ENCODE measurements around the gene NPC2. TPM values are rescaled to one million over a fixed set of nuclear protein-coding genes. Genes with fewer than 3 reads are reported as not detected.

Gene NPC2
- polyA plus RNA-seq (46.8 and 68.8 TPM in 2 replicates), polyA minus RNA-seq (7.8 and 12.9 TPM in 2 replicates)

DNA sequence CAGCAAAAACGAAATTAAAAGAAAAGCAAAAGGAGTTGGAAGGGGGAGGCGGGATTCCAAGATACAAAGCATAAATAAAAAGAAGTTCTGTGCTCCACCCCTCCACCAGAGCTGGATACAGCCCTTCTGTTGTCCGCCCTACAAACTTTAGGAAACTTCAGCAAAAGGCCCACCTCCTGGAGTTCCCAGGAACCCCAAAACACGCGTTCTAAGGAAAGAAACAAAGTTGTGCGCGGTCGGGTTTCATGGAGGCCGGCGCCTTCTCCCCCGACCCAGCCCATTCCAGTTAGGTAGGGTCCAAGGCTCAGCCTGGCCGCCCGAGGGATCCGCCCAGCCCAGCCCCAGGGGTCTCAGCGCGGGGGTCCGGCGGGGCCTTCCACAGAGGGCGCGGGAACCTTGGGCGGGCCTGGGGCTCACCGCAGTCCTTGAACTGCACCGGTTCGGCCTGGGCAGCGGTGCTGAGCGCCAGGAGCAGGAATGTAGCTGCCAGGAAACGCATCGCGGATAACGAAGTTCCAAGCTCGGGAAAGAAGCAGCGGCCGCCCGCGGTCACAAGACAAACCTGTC lies at the start of gene NPC2:
NPC2 (minus strand) TSS at position 530 of the 567 bp plus-strand sequence; CDS start at position 499, 31 bp downstream.
- Histone ChIP-seq H3K79me2 (replicated peaks; ENCODE audit: insufficient read depth, low read length) (peaks cover 14% of the 10 kb centered on the region), H2AFZ (ENCODE audit: low read depth, low read length) (peak within 1 kb of the TSS; percentile 100), H3K36me3 (ENCODE audit: insufficient read depth, low read length) (no peaks in the 10 kb centered on the region), H3K27me3 (ENCODE audit: insufficient read depth, low read depth, low read length) (peaks cover 17% of the 10 kb centered on the region), H3F3A (ENCODE audit: insufficient read depth, low read length, poor library complexity, severe bottlenecking) (no peaks in the 10 kb centered on the region), H4K20me1 (ENCODE audit: insufficient read depth) (no peaks in the 10 kb centered on the region), H3K27ac (ENCODE audit: low read length) (peak within 1 kb of the TSS; percentile 84), H3K9me3 (ENCODE audit: low read length) (no peaks in the 10 kb centered on the region), H3K9me2 (ENCODE audit: insufficient read depth, low read length) (no peaks in the 10 kb centered on the region), H3K4me3 (ENCODE audit: low read length) (peak within 1 kb of the TSS; percentile 92), H3K9ac (ENCODE audit: low read length) (peak within 1 kb of the TSS; percentile 88), H3K4me2 (ENCODE audit: low read length) (peak within 1 kb of the TSS; percentile 92)
- TF ChIP-seq MXI1 (conservative IDR thresholded peaks at IDR 0.05; ENCODE audit: poor library complexity, severe bottlenecking) = peak; percentile 11
- no peak for TF ChIP-seq RAD21 (conservative IDR thresholded peaks at IDR 0.05)

DNA sequence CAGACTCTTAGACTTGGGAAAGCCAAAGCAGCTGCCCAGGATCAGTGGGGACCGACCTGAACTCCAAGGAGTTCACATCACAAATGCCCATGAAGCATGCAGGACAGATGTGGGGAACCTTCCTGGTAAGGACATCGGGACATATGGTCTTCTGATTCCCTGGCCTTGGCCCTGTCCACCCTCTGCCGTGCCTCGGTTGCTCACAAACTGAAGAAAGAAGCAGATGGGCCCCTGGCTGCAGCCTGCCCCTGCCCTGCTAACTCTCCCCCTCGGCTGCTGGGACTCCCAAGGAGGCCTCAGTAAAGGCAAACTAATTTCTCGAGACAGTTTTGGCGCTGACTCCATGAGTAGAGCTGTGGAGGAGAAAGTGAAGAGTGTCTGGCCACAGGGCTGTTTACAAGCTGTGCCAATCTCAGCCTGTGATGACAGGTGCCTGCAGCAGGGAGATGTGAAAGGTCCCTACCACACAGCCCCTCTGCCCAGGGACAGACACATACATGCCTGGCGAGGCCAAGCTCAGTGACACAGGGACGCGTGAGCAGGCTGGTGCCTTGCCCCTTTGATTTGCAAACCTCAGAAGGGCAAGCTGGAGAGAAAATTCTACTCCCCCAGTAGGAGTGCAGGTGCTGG lies 49.1 kb upstream of the NPC2 start:
- H2AFZ ChIP-seq (ENCODE audit: low read depth, low read length) = no peak overlapping the region
- TF ChIP-seq TAF1 (IDR thresholded peaks at IDR 0.05; ENCODE audit: low read depth) (no peak), EZH2 (IDR thresholded peaks at IDR 0.05; ENCODE audit: borderline replicate concordance, insufficient read depth, low read length, poor library complexity, severe bottlenecking) (no peak)
- TF ChIP-seq, protein P1, sequence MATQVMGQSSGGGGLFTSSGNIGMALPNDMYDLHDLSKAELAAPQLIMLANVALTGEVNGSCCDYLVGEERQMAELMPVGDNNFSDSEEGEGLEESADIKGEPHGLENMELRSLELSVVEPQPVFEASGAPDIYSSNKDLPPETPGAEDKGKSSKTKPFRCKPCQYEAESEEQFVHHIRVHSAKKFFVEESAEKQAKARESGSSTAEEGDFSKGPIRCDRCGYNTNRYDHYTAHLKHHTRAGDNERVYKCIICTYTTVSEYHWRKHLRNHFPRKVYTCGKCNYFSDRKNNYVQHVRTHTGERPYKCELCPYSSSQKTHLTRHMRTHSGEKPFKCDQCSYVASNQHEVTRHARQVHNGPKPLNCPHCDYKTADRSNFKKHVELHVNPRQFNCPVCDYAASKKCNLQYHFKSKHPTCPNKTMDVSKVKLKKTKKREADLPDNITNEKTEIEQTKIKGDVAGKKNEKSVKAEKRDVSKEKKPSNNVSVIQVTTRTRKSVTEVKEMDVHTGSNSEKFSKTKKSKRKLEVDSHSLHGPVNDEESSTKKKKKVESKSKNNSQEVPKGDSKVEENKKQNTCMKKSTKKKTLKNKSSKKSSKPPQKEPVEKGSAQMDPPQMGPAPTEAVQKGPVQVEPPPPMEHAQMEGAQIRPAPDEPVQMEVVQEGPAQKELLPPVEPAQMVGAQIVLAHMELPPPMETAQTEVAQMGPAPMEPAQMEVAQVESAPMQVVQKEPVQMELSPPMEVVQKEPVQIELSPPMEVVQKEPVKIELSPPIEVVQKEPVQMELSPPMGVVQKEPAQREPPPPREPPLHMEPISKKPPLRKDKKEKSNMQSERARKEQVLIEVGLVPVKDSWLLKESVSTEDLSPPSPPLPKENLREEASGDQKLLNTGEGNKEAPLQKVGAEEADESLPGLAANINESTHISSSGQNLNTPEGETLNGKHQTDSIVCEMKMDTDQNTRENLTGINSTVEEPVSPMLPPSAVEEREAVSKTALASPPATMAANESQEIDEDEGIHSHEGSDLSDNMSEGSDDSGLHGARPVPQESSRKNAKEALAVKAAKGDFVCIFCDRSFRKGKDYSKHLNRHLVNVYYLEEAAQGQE (IDR thresholded peaks at IDR 0.05; ENCODE audit: borderline replicate concordance) = no peak

DNA sequence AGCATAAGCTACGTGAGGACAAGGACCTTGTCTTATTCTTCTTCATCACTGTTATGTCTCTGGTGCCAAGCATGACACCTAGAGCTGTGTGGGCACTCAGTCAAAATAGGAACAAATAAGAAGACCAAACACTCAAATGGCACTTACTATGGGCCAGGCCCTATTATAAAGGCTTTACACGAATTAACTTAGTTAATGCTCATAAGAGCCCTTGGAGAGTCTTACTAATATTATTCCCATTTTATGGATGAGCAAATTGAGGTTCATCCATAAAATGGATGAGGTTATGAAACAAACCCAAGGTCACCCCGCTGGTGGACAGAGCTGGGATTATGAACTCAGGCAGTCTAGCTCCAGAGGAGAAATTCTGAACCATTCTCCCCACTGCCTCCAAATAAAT lies 48.1 kb upstream of the NPC2 start:
- no peaks in the 10 kb centered on the region for H3K36me3 ChIP-seq (ENCODE audit: insufficient read depth, low read length)
- TF ChIP-seq, protein P1 (IDR thresholded peaks at IDR 0.05; ENCODE audit: borderline replicate concordance) = no peak
- TF ChIP-seq EZH2 (IDR thresholded peaks at IDR 0.05; ENCODE audit: borderline replicate concordance, insufficient read depth, low read length, poor library complexity, severe bottlenecking) (no peak), POLR2AphosphoS5 (IDR thresholded peaks at IDR 0.05) (no peak), SMC3 (conservative IDR thresholded peaks at IDR 0.05; ENCODE audit: poor library complexity) (no peak), EP300 (conservative IDR thresholded peaks at IDR 0.05; ENCODE audit: poor library complexity, severe bottlenecking) (no peak), MXI1 (conservative IDR thresholded peaks at IDR 0.05; ENCODE audit: poor library complexity, severe bottlenecking) (no peak), TAF1 (IDR thresholded peaks at IDR 0.05; ENCODE audit: low read depth) (no peak), RAD21 (conservative IDR thresholded peaks at IDR 0.05) (no peak)
- TF ChIP-seq, protein P2, sequence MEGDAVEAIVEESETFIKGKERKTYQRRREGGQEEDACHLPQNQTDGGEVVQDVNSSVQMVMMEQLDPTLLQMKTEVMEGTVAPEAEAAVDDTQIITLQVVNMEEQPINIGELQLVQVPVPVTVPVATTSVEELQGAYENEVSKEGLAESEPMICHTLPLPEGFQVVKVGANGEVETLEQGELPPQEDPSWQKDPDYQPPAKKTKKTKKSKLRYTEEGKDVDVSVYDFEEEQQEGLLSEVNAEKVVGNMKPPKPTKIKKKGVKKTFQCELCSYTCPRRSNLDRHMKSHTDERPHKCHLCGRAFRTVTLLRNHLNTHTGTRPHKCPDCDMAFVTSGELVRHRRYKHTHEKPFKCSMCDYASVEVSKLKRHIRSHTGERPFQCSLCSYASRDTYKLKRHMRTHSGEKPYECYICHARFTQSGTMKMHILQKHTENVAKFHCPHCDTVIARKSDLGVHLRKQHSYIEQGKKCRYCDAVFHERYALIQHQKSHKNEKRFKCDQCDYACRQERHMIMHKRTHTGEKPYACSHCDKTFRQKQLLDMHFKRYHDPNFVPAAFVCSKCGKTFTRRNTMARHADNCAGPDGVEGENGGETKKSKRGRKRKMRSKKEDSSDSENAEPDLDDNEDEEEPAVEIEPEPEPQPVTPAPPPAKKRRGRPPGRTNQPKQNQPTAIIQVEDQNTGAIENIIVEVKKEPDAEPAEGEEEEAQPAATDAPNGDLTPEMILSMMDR (IDR thresholded peaks at IDR 0.05; ENCODE audit: poor library complexity, severe bottlenecking) = no peak
- no peak overlapping the region for H2AFZ ChIP-seq (ENCODE audit: low read depth, low read length)
- no peaks in the 10 kb centered on the region for H3K9me3 ChIP-seq (ENCODE audit: low read length)
- H3K9ac ChIP-seq (ENCODE audit: low read length) = no peak overlapping the region
- H3K4me3 ChIP-seq (ENCODE audit: low read length) = no peak overlapping the region
- H3K27me3 ChIP-seq (ENCODE audit: insufficient read depth, low read depth, low read length) = no peaks in the 10 kb centered on the region
- no peaks in the 10 kb centered on the region for H3K9me2 ChIP-seq (ENCODE audit: insufficient read depth, low read length)
- no peak overlapping the region for H3K4me2 ChIP-seq (ENCODE audit: low read length)
- H3F3A ChIP-seq (ENCODE audit: insufficient read depth, low read length, poor library complexity, severe bottlenecking) = no peaks in the 10 kb centered on the region
- H4K20me1 ChIP-seq (ENCODE audit: insufficient read depth) = no peaks in the 10 kb centered on the region
- no peaks in the 10 kb centered on the region for H3K79me2 ChIP-seq (replicated peaks; ENCODE audit: insufficient read depth, low read length)
- no peak overlapping the region for H3K27ac ChIP-seq (ENCODE audit: low read length)

More for the DNA sequence above, 49.1 kb upstream of the NPC2 start:
- Histone ChIP-seq H4K20me1 (ENCODE audit: insufficient read depth) (no peaks in the 10 kb centered on the region), H3K9me3 (ENCODE audit: low read length) (no peaks in the 10 kb centered on the region), H3K79me2 (replicated peaks; ENCODE audit: insufficient read depth, low read length) (no peaks in the 10 kb centered on the region), H3K36me3 (ENCODE audit: insufficient read depth, low read length) (no peaks in the 10 kb centered on the region), H3F3A (ENCODE audit: insufficient read depth, low read length, poor library complexity, severe bottlenecking) (no peaks in the 10 kb centered on the region), H3K27me3 (ENCODE audit: insufficient read depth, low read depth, low read length) (no peaks in the 10 kb centered on the region), H3K27ac (ENCODE audit: low read length) (no peak overlapping the region), H3K9ac (ENCODE audit: low read length) (no peak overlapping the region), H3K9me2 (ENCODE audit: insufficient read depth, low read length) (no peaks in the 10 kb centered on the region), H3K4me2 (ENCODE audit: low read length) (no peak overlapping the region), H3K4me3 (ENCODE audit: low read length) (no peak overlapping the region)

Data from neural cell (in vitro differentiated cells).